Measurements from ENCODE around the gene MCM9. TPM values are rescaled to one million over a fixed set of nuclear protein-coding genes. Genes with fewer than 3 reads are reported as not detected.

Gene MCM9
- total and polyA plus RNA-seq, 2 of the 13 experiments (the other 11 are each of a cell fraction or from before 2014, with no cell fraction given), result 3.8 to 17.2 TPM

DNA sequence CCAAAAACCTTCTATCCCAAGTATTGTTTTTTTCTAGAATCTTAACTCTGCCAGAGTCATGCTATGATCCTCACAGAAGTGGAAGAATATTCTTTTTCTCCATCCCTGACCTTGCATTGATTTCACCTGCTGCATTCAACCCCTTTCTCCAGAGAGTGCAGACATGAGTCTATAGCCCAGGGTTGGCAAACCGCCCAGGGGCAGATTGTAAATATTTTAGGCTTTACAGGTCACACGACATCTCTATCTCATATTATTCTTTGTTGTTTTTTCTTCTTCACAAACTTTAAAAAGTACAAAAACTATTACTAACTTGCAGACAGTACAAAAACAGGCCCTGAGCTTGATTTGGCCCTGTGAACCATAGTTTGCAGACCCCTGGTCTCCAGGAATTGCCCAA lies 153.1 kb downstream of the MCM9 start:
- no peak overlapping the region for H3K4me2 ChIP-seq (ENCODE audit: low read depth, low read length)
- no peaks in the 10 kb centered on the region for H4K20me1 ChIP-seq (ENCODE audit: insufficient read depth, low read length)
- ChIA-PET POLR2A (no interaction called here), CTCF (ENCODE audit: low intra/inter-chr PET ratio, low total read pairs) (no interaction called here)
- in situ Hi-C loops (cut with HindIII; ENCODE audit: extremely low pct_ligation_motif_present, low pct_unique_long_range_greater_than_20kb), result no loop called here
- no peaks in the 10 kb centered on the region for H3K79me2 ChIP-seq (ENCODE audit: insufficient read depth, low read length)
- no peak overlapping the region for H2AFZ ChIP-seq (ENCODE audit: low read length)
- H3K36me3 ChIP-seq (replicated peaks in 1 of 2; ENCODE audit: control insufficient read depth in 1 of 2, insufficient read depth in 2 of 2, low read length in 2 of 2), result no peaks in the 10 kb centered on the region
- no peak for TF ChIP-seq SETDB1 (CRISPR knock-in tag; IDR thresholded peaks at IDR 0.05; ENCODE audit: borderline replicate concordance)
- no peak for TF ChIP-seq ZNF674 (CRISPR knock-in tag; IDR thresholded peaks at IDR 0.05; ENCODE audit: low read depth)
- TF ChIP-seq TAF1 (CRISPR knock-in tag; IDR thresholded peaks at IDR 0.05), result no peak
- TF ChIP-seq, protein P1, sequence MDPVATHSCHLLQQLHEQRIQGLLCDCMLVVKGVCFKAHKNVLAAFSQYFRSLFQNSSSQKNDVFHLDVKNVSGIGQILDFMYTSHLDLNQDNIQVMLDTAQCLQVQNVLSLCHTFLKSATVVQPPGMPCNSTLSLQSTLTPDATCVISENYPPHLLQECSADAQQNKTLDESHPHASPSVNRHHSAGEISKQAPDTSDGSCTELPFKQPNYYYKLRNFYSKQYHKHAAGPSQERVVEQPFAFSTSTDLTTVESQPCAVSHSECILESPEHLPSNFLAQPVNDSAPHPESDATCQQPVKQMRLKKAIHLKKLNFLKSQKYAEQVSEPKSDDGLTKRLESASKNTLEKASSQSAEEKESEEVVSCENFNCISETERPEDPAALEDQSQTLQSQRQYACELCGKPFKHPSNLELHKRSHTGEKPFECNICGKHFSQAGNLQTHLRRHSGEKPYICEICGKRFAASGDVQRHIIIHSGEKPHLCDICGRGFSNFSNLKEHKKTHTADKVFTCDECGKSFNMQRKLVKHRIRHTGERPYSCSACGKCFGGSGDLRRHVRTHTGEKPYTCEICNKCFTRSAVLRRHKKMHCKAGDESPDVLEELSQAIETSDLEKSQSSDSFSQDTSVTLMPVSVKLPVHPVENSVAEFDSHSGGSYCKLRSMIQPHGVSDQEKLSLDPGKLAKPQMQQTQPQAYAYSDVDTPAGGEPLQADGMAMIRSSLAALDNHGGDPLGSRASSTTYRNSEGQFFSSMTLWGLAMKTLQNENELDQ (CRISPR knock-in tag; IDR thresholded peaks at IDR 0.05; ENCODE audit: borderline replicate concordance), result no peak
- TF ChIP-seq, protein P2, sequence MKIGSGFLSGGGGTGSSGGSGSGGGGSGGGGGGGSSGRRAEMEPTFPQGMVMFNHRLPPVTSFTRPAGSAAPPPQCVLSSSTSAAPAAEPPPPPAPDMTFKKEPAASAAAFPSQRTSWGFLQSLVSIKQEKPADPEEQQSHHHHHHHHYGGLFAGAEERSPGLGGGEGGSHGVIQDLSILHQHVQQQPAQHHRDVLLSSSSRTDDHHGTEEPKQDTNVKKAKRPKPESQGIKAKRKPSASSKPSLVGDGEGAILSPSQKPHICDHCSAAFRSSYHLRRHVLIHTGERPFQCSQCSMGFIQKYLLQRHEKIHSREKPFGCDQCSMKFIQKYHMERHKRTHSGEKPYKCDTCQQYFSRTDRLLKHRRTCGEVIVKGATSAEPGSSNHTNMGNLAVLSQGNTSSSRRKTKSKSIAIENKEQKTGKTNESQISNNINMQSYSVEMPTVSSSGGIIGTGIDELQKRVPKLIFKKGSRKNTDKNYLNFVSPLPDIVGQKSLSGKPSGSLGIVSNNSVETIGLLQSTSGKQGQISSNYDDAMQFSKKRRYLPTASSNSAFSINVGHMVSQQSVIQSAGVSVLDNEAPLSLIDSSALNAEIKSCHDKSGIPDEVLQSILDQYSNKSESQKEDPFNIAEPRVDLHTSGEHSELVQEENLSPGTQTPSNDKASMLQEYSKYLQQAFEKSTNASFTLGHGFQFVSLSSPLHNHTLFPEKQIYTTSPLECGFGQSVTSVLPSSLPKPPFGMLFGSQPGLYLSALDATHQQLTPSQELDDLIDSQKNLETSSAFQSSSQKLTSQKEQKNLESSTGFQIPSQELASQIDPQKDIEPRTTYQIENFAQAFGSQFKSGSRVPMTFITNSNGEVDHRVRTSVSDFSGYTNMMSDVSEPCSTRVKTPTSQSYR (CRISPR knock-in tag; IDR thresholded peaks at IDR 0.05; ENCODE audit: borderline replicate concordance), result no peak
- TF ChIP-seq, protein P3, sequence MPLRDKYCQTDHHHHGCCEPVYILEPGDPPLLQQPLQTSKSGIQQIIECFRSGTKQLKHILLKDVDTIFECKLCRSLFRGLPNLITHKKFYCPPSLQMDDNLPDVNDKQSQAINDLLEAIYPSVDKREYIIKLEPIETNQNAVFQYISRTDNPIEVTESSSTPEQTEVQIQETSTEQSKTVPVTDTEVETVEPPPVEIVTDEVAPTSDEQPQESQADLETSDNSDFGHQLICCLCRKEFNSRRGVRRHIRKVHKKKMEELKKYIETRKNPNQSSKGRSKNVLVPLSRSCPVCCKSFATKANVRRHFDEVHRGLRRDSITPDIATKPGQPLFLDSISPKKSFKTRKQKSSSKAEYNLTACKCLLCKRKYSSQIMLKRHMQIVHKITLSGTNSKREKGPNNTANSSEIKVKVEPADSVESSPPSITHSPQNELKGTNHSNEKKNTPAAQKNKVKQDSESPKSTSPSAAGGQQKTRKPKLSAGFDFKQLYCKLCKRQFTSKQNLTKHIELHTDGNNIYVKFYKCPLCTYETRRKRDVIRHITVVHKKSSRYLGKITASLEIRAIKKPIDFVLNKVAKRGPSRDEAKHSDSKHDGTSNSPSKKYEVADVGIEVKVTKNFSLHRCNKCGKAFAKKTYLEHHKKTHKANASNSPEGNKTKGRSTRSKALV (CRISPR knock-in tag; IDR thresholded peaks at IDR 0.05), result no peak
- TF ChIP-seq ZKSCAN1 (IDR thresholded peaks at IDR 0.05; ENCODE audit: low read length), result no peak
- no peak for TF ChIP-seq DNMT3B (CRISPR knock-in tag; conservative IDR thresholded peaks at IDR 0.05)
- TF ChIP-seq ZNF496 (CRISPR knock-in tag; IDR thresholded peaks at IDR 0.05; ENCODE audit: insufficient replicate concordance), result no peak
- FAIRE-seq (no peak), DNase-seq (ENCODE audit: low spot score) (no peak), ATAC-seq (no peak)
- H3K4me3 ChIP-seq (replicated peaks in 1 of 3; ENCODE audit: insufficient read depth in 1 of 3, low read depth in 2 of 3, low read length in 3 of 3), result no peak overlapping the region
- no TSS peak for BruUV-seq (replicated peaks)
- 3% methylated on average over 2 of the region's 2 CpGs for WGBS (ENCODE audit: low lambda C conversion rate)
- intact Hi-C loops (cut with micrococcal nuclease; ENCODE audit: unreplicated experiment), result no loop called here
- H3K27me3 ChIP-seq (ENCODE audit: control insufficient read depth in 1 of 2, insufficient read depth in 2 of 2, low read length in 2 of 2), result peaks cover 0 to 13% of the 10 kb centered on the region in 2 experiments; a peak in 3 of 5 replicates
- H3K9me3 ChIP-seq (ENCODE audit: low read length), result no peaks in the 10 kb centered on the region
- H3K4me1 ChIP-seq (ENCODE audit: insufficient read depth, low read length), result peaks cover 20% of the 10 kb centered on the region
- H3K9ac ChIP-seq (ENCODE audit: insufficient read depth, low read depth, low read length), result no peak overlapping the region
- H3K27ac ChIP-seq (ENCODE audit: extremely low read length, insufficient read depth, low read length), result no peak overlapping the region
